Measurements from ENCODE around the gene MAP3K2. TPM values are rescaled to one million over a fixed set of nuclear protein-coding genes. Genes with fewer than 3 reads are reported as not detected.

MAP3K2 gene
- total and polyA plus RNA-seq, 10 of the 15 experiments (the other 5 are each of a cell fraction or from before 2014, with no cell fraction given): 2.7 to 39.6 (median 16.1) TPM

GRCh38 chr2:127332335-127332734 is 55.4 kb downstream of the MAP3K2 start:
- H3K9me3 ChIP-seq (replicated peaks; ENCODE audit: control insufficient read depth, insufficient read depth, low read length): no peaks in the 10 kb centered on the region
- POLR2A ChIA-PET: no interaction called here
- RAD21 ChIA-PET (ENCODE audit: unreplicated experiment): no interaction called here
- CTCF ChIA-PET: interaction anchor here (1.6 kb wide), 1 partner anchor 147 kb away, joined by 3 read pairs; no protein-coding TSS in a partner anchor
- SMC1A ChIA-PET (ENCODE audit: uncharacterized antibody, unreplicated experiment): no interaction called here
- BruUV-seq (replicated peaks): no TSS peak
- peaks cover 0 to 13% of the 10 kb centered on the region in 2 experiments for H3K36me3 ChIP-seq (ENCODE audit: control insufficient read depth in 2 of 2, insufficient read depth in 2 of 2, low read length in 1 of 2)
- no peaks in the 10 kb centered on the region; the same call in 1 of the 2 replicates for H4K20me1 ChIP-seq (ENCODE audit: control insufficient read depth, insufficient read depth)
- no peak overlapping the region for H2AFZ ChIP-seq (ENCODE audit: control insufficient read depth, low read depth, low read length)
- H3K4me2 ChIP-seq (ENCODE audit: control insufficient read depth, insufficient read depth): no peak overlapping the region
- H3K27me3 ChIP-seq (replicated peaks in 1 of 2; ENCODE audit: control insufficient read depth in 2 of 2, insufficient read depth in 2 of 2, low read length in 1 of 2): no peaks in the 10 kb centered on the region
- no peak overlapping the region for H3K27ac ChIP-seq (ENCODE audit: control insufficient read depth, insufficient read depth)
- H3K9ac ChIP-seq (ENCODE audit: control insufficient read depth, insufficient read depth, low read length): no peak overlapping the region
- no peak for ATAC-seq
- WGBS (ENCODE audit: insufficient coverage, insufficient replicate concordance, low lambda C conversion rate, missing lambda C conversion rate): 50% methylated on average over 1 of the region's 1 CpG
- FAIRE-seq: no peak
- in situ Hi-C loops (cut with MboI): no loop called here
- DNase-seq (ENCODE audit: low read depth, low spot score): no peak
- H3K4me3 ChIP-seq: no peak overlapping the region
- peaks cover 7% of the 10 kb centered on the region; the same call in 1 of the 2 replicates for H3K4me1 ChIP-seq (ENCODE audit: control insufficient read depth, insufficient read depth, low read length)
- H3K79me2 ChIP-seq (ENCODE audit: control insufficient read depth, insufficient read depth, low read length): no peaks in the 10 kb centered on the region
- intact Hi-C loops (cut with micrococcal nuclease; ENCODE audit: unreplicated experiment): no loop called here
- TF ChIP-seq SMARCA5 (IDR thresholded peaks at IDR 0.05): no peak
- no peak for TF ChIP-seq IKZF1 (conservative IDR thresholded peaks at IDR 0.05)
- no peak for TF ChIP-seq GATAD2B (conservative IDR thresholded peaks at IDR 0.05; ENCODE audit: low read depth)
- no peak for TF ChIP-seq CEBPB (IDR thresholded peaks at IDR 0.05; ENCODE audit: borderline replicate concordance in 1 of 2, low read depth in 2 of 2, low read length in 2 of 2)
- no peak for TF ChIP-seq MYC (IDR thresholded peaks at IDR 0.05; ENCODE audit: insufficient read depth, insufficient read length, insufficient replicate concordance, low read length, severe bottlenecking)
- TF ChIP-seq ZBTB33 (IDR thresholded peaks at IDR 0.05): no peak
- no peak for TF ChIP-seq TBL1XR1 (IDR thresholded peaks at IDR 0.05; ENCODE audit: low read depth, low read length)
- no peak for TF ChIP-seq BRCA1 (IDR thresholded peaks at IDR 0.05; ENCODE audit: low read depth, low read length)
- TF ChIP-seq HDAC6 (IDR thresholded peaks at IDR 0.05; ENCODE audit: unreplicated experiment): no peak
